ENCODE data around the gene SLC2A9.

- no peak for TF ChIP-seq CTCF (IDR thresholded peaks at IDR 0.05)
- TF ChIP-seq EP300 (IDR thresholded peaks at IDR 0.05): no peak
These were observed 45.7 kb upstream of the SLC2A9 start for GRCh38 chr4:10066670-10067651.
